ENCODE measurements around the gene TECTB. TPM values are rescaled to one million over a fixed set of nuclear protein-coding genes. Genes with fewer than 3 reads are reported as not detected.

TECTB gene
- total RNA-seq, 1 donor from 2014 or later = not detected

DNA sequence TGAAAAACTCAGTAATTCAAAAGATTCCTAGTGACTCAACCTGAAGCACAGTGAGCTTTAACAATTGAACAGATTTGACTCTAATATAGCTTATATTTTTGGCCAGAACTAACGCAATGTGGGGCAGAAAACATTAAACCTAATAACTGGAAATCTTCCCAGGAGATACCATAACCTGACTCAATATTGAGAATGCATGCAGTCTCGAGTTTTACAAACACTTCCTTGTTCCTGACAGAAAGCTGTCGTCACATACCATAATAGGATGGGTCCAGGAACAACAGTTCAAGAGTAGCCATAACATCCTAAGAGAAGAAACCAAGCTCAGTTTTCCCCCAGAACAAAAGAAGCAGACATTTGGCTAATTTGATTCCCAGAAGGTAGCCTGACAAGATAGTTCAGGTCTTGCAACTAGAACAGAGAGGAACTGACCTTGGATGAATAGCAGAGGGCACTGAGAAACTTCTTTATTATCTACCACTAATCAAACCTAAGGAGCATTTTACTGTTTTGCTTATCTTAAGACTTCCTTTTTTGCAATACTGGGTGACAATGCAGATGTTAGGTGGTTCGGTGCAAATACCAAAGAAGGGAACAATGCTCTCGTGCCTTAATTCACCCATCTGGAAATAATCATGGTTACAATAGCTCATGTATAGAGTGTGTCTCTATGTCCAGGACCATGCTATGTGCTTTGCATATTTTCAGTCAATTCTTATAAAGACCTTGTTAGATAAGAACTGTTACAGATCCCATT is 52.1 kb downstream of the TECTB start:
- TF ChIP-seq, protein P1, sequence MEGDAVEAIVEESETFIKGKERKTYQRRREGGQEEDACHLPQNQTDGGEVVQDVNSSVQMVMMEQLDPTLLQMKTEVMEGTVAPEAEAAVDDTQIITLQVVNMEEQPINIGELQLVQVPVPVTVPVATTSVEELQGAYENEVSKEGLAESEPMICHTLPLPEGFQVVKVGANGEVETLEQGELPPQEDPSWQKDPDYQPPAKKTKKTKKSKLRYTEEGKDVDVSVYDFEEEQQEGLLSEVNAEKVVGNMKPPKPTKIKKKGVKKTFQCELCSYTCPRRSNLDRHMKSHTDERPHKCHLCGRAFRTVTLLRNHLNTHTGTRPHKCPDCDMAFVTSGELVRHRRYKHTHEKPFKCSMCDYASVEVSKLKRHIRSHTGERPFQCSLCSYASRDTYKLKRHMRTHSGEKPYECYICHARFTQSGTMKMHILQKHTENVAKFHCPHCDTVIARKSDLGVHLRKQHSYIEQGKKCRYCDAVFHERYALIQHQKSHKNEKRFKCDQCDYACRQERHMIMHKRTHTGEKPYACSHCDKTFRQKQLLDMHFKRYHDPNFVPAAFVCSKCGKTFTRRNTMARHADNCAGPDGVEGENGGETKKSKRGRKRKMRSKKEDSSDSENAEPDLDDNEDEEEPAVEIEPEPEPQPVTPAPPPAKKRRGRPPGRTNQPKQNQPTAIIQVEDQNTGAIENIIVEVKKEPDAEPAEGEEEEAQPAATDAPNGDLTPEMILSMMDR (IDR thresholded peaks at IDR 0.05) = no peak
- Histone ChIP-seq H3K27me3 (no peaks in the 10 kb centered on the region), H3K27ac (no peak overlapping the region), H3K4me1 (peaks cover 0 to 2% of the 10 kb centered on the region in 2 donors), H3K36me3 (no peaks in the 10 kb centered on the region), H3K9me3 (no peaks in the 10 kb centered on the region), H3K4me3 (no peak overlapping the region)
- intact Hi-C loops (cut with DNase I) = no loop called here
- DNase-seq (ENCODE audit: low spot score in 2 of 2) = no peak

DNA sequence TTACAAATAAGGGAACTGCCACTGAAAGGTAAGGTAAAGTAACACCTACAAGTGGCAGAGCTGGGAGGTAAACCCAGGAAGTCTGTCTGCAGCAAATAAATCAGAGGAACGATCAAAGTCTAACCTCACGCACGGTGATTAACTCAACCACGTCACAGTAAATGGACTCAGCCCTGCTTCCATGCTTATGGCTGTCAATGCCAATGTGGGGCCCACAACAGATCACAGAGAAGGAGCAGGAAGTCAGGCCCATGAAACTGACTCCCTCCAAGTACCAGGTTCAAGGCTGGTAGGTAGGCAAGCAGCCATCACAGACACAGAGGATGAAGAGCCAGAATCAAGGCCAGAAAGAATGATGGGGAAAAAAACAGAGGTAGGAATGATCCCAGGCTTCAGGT is 52.7 kb downstream of the TECTB start:
- no peaks in the 10 kb centered on the region for H3K4me1 ChIP-seq
- no peak overlapping the region for H3K4me3 ChIP-seq
- TF ChIP-seq, protein P1 (IDR thresholded peaks at IDR 0.05) = no peak
- no peaks in the 10 kb centered on the region for H3K9me3 ChIP-seq
- H3K27ac ChIP-seq = no peak overlapping the region
- H3K36me3 ChIP-seq = no peaks in the 10 kb centered on the region
- intact Hi-C loops (cut with DNase I) = no loop called here
- no peaks in the 10 kb centered on the region for H3K27me3 ChIP-seq
- DNase-seq (ENCODE audit: low spot score in 2 of 2) = no peak

DNA sequence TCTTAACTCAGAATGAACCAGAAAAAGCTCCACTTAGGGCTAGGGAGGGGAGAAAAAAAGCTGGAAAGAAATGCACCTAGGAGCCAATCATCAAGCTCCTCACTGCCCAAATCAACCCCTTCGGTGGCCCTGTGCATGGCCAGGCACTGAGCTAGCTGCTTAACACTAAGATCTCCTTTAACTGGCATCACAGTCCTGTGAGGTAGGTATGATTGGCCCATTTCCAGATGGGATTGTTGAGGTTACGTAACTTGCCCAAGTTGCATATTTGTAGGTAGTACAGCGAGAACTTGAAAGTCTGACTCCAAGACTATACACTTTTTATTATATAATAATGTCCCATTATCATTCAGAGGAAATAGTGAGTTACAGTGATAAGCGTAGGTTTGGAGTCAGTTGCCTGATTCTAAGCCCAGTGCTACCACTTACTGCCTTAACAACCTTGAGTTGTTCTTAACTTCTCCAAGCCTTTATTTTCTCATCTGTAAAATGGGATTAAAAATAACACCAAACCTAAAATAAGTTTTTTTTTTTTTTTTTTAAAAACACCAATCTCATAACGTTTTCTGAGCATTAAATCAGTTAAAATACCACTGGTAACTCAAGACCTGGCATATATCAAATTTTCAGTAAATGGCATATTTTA is 53.5 kb downstream of the TECTB start:
- intact Hi-C loops (cut with DNase I) = no loop called here
- Histone ChIP-seq H3K27ac (no peak overlapping the region), H3K9me3 (no peaks in the 10 kb centered on the region), H3K36me3 (no peaks in the 10 kb centered on the region), H3K27me3 (no peaks in the 10 kb centered on the region), H3K4me1 (no peaks in the 10 kb centered on the region), H3K4me3 (no peak overlapping the region)
- TF ChIP-seq, protein P1 (IDR thresholded peaks at IDR 0.05) = no peak
- peak in 1 of 2 donors; percentile 35 for DNase-seq (ENCODE audit: low spot score in 2 of 2)

DNA sequence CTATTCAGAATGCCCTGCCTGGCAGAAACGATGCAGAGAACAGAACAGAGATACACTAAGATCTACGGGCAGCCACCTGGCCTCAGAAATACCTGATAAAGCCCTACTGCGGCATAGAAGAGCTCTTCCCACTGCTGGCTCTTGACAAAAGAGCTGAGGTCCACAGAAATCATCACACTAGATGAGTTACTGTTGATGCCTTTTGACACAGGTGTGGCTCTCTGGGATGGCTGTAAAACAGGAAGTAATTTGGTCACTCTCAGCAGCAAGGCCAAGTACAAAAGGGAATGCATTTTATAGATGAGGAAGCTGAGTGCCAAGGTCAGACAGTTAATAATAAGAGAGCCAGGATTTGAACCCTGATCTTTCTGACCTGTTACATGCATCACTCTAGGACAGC is 55.8 kb downstream of the TECTB start:
- Histone ChIP-seq H3K4me1 (no peaks in the 10 kb centered on the region), H3K27ac (no peak overlapping the region), H3K9me3 (no peaks in the 10 kb centered on the region), H3K4me3 (no peak overlapping the region), H3K36me3 (no peaks in the 10 kb centered on the region), H3K27me3 (no peaks in the 10 kb centered on the region)
- DNase-seq (ENCODE audit: low spot score in 2 of 2) = no peak
- TF ChIP-seq, protein P1 (IDR thresholded peaks at IDR 0.05) = no peak
- intact Hi-C loops (cut with DNase I) = no loop called here

DNA sequence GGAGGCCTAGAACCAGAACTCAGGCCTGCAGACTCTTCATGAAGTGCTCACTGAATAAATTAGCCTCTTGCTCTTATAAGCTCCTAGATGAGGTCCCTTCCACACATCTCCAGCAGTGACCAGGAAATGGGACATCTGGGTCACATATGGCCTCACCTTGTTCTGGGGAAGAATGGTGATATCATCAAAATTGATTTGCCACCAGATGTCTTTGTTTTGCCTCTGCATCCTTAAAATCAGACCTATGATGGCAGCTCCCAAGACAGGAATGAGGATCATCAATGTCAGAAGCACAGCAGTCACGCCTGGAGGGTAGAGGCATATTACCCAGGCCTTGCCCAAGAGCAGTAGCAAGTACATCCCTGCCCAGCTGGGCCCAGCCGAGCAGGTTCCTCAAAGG is 57.4 kb downstream of the TECTB start:
- Histone ChIP-seq H3K27me3 (no peaks in the 10 kb centered on the region), H3K36me3 (no peaks in the 10 kb centered on the region), H3K27ac (no peak overlapping the region), H3K9me3 (no peaks in the 10 kb centered on the region), H3K4me3 (no peak overlapping the region), H3K4me1 (no peaks in the 10 kb centered on the region)
- peak in 1 of 2 donors; percentile 52 for DNase-seq (ENCODE audit: low spot score in 2 of 2)
- TF ChIP-seq, protein P1 (IDR thresholded peaks at IDR 0.05) = no peak
- intact Hi-C loops (cut with DNase I) = no loop called here

Measured in ascending aorta (tissue), 2 donors.